CD4-positive, alpha-beta T cell treated with Interleukin-21 for 1 hour (primary cell): ENCODE results near the gene NOTCH3.
A peak's percentile ranks its signal among the peaks of the same experiment; 100 is the strongest.

Source experiments
- DNase-seq: peaks from one replicate; pipeline ENCODE4 v3.0.0-alpha.2; 2020

Gene NOTCH3

GRCh38 chr19:15122331-15123030 is 78.3 kb downstream of the NOTCH3 start:
- no peak for DNase-seq

- no peak for DNase-seq
Observed at GRCh38 chr19:15120135-15121026, 80.4 kb downstream of the NOTCH3 start.

GRCh38 chr19:15118789-15119494 is 81.9 kb downstream of the NOTCH3 start:
- no peak for DNase-seq

- DNase-seq = no peak
Observed at GRCh38 chr19:15118248-15118647, 82.5 kb downstream of the NOTCH3 start.

- no peak for DNase-seq
Observed at GRCh38 chr19:15116856-15117255, 83.9 kb downstream of the NOTCH3 start.

GRCh38 chr19:15115762-15116615 is 84.8 kb downstream of the NOTCH3 start:
- no peak for DNase-seq

- no peak for DNase-seq
Observed at GRCh38 chr19:15115080-15115479, 85.7 kb downstream of the NOTCH3 start.

- no peak for DNase-seq
Observed at GRCh38 chr19:15114153-15114540, 86.6 kb downstream of the NOTCH3 start.

GRCh38 chr19:15113245-15114152 is 87.3 kb downstream of the NOTCH3 start:
- no peak for DNase-seq

- peak; percentile 5 for DNase-seq
Observed at GRCh38 chr19:15112385-15112784, 88.4 kb downstream of the NOTCH3 start.

- no peak for DNase-seq
Observed at GRCh38 chr19:15111758-15112157, 89.0 kb downstream of the NOTCH3 start.

- DNase-seq = no peak
Observed at GRCh38 chr19:15110418-15110815, 90.4 kb downstream of the NOTCH3 start.

- no peak for DNase-seq
Observed at GRCh38 chr19:15109768-15110417, 90.9 kb downstream of the NOTCH3 start.
